CD1c-positive myeloid dendritic cell (primary cell): ENCODE data around the gene SLC4A11.

Experiments
- DNase-seq: peaks from one replicate; pipeline ENCODE4 v3.0.0-alpha.2; 2016; ENCODE audit errors: extremely low spot score

The SLC4A11 gene

GRCh38 chr20:3239026-3239866 is at the start of gene SLC4A11:
TSS of gene SLC4A11 (minus strand) at chr20:3239190. CDS start at chr20:3239137, 53 bp downstream.
- DNase-seq: peak; percentile 70

GRCh38 chr20:3283222-3283820 is 44.3 kb upstream of the SLC4A11 start:
- DNase-seq: no peak

- DNase-seq: no peak
Observed at GRCh38 chr20:3282271-3283221, 43.6 kb upstream of the SLC4A11 start.

- DNase-seq: no peak
Observed at GRCh38 chr20:3281437-3281836, 42.4 kb upstream of the SLC4A11 start.

GRCh38 chr20:3279761-3280160 is 40.8 kb upstream of the SLC4A11 start:
- DNase-seq: no peak

- DNase-seq: no peak
Observed at GRCh38 chr20:3277686-3278465, 38.9 kb upstream of the SLC4A11 start.

GRCh38 chr20:3276680-3277015 is 37.7 kb upstream of the SLC4A11 start:
- peak; percentile 9 for DNase-seq

GRCh38 chr20:3275966-3276679 is 37.1 kb upstream of the SLC4A11 start:
- DNase-seq: no peak

GRCh38 chr20:3275064-3275935 is 36.3 kb upstream of the SLC4A11 start:
- DNase-seq: no peak

GRCh38 chr20:3273371-3273770 is 34.4 kb upstream of the SLC4A11 start:
- DNase-seq: no peak

GRCh38 chr20:3270051-3270450 is 31.1 kb upstream of the SLC4A11 start:
- DNase-seq: no peak

GRCh38 chr20:3262566-3262965 is 23.6 kb upstream of the SLC4A11 start:
- DNase-seq: no peak

- DNase-seq: no peak
Observed at GRCh38 chr20:3258429-3258828, 19.4 kb upstream of the SLC4A11 start.

- DNase-seq: no peak
Observed at GRCh38 chr20:3255728-3256127, 16.7 kb upstream of the SLC4A11 start.

- DNase-seq: no peak
Observed at GRCh38 chr20:3251806-3252205, 12.8 kb upstream of the SLC4A11 start.

- DNase-seq: no peak
Observed at GRCh38 chr20:3250091-3250504, 11.1 kb upstream of the SLC4A11 start.

- DNase-seq: no peak
Observed at GRCh38 chr20:3248993-3249347, 10.0 kb upstream of the SLC4A11 start.

GRCh38 chr20:3248167-3248992 is 9.4 kb upstream of the SLC4A11 start:
- DNase-seq: peak; percentile 23

GRCh38 chr20:3247638-3248037 is 8.6 kb upstream of the SLC4A11 start:
- no peak for DNase-seq
